Parathyroid adenoma (tissue), 2 donors: ENCODE measurements around the gene RASA2.

Experiments
- H2AFZ ChIP-seq: fragments of 300-600 bp; sonication (generic); one replicate; pipeline ENCODE4 v1.7.0; 2017; ENCODE audit warnings: antibody characterized with exemption, mild to moderate bottlenecking
- H3K27ac ChIP-seq: fragments of 300-600 bp; sonication (generic); one replicate; pipeline ENCODE4 v1.7.0; 2017
- H3K27me3 ChIP-seq: fragments of 300-600 bp; sonication (generic); one replicate; pipeline ENCODE4 v1.7.0; 2017; ENCODE audit warnings: low read length; ENCODE audit not compliant: control insufficient read depth, insufficient read depth
- H3K36me3 ChIP-seq: fragments of 300-600 bp; sonication (generic); one replicate; pipeline ENCODE4 v1.7.0; 2017; ENCODE audit warnings: low read length; ENCODE audit not compliant: control insufficient read depth, insufficient read depth
- H3K4me1 ChIP-seq: fragments of 300-600 bp; sonication (generic); one replicate; pipeline ENCODE4 v1.7.0; 2017; ENCODE audit warnings: control low read depth
- H3K4me2 ChIP-seq: fragments of 300-600 bp; sonication (generic); one replicate; pipeline ENCODE4 v1.7.0; 2017; ENCODE audit warnings: low read length
- H3K4me3 ChIP-seq: fragments of 300-600 bp; sonication (generic); one replicate; pipeline ENCODE4 v1.7.0; 2017; ENCODE audit warnings: low read depth, low read length
- H3K79me2 ChIP-seq: fragments of 300-600 bp; sonication (generic); one replicate; pipeline ENCODE4 v1.7.0; 2017; ENCODE audit warnings: control low read depth
- H3K9ac ChIP-seq: fragments of 300-600 bp; sonication (generic); one replicate; pipeline ENCODE4 v1.7.0; 2017; ENCODE audit warnings: mild to moderate bottlenecking
- H3K9me3 ChIP-seq: fragments of 300-600 bp; sonication (generic); one replicate; pipeline ENCODE4 v1.7.0; 2017; ENCODE audit warnings: low read length; ENCODE audit not compliant: control insufficient read depth
- TF ChIP-seq, protein P1 (sequence below): fragments of 300-600 bp; sonication (generic); IDR thresholded peaks from one replicate; pipeline ENCODE4 v1.7.0; 2017; ENCODE audit warnings: antibody characterized with exemption, mild to moderate bottlenecking
- donor health status: primary hyperparathyroidism.

RASA2 gene

DNA sequence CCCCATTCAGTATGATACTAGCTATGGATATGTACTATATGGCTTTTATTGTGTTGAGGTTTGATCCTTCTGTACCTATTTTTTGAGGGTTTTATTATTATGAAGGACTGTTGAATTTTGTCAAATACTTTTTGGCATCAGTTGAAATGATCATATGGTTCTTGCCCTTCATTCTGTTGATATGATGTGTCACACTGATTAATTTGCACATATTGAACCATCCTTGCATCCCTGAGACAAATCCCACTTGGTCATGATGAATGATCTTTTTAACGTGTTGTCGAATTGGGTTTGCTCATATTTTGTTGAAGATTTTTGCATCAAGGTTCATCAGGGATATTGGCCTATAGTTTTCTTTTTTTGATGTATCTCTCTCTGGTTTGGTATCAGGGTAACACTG is 61.0 kb downstream of the RASA2 start:
- Histone ChIP-seq H3K79me2 (peaks cover 9% of the 10 kb centered on the region), H3K4me1 (no peaks in the 10 kb centered on the region), H3K9me3 (no peaks in the 10 kb centered on the region), H3K9ac (no peak overlapping the region), H3K4me2 (no peak overlapping the region), H2AFZ (no peak overlapping the region), H3K27me3 (no peaks in the 10 kb centered on the region), H3K4me3 (no peak overlapping the region), H3K27ac (no peak overlapping the region), H3K36me3 (no peaks in the 10 kb centered on the region)
- TF ChIP-seq, protein P1, sequence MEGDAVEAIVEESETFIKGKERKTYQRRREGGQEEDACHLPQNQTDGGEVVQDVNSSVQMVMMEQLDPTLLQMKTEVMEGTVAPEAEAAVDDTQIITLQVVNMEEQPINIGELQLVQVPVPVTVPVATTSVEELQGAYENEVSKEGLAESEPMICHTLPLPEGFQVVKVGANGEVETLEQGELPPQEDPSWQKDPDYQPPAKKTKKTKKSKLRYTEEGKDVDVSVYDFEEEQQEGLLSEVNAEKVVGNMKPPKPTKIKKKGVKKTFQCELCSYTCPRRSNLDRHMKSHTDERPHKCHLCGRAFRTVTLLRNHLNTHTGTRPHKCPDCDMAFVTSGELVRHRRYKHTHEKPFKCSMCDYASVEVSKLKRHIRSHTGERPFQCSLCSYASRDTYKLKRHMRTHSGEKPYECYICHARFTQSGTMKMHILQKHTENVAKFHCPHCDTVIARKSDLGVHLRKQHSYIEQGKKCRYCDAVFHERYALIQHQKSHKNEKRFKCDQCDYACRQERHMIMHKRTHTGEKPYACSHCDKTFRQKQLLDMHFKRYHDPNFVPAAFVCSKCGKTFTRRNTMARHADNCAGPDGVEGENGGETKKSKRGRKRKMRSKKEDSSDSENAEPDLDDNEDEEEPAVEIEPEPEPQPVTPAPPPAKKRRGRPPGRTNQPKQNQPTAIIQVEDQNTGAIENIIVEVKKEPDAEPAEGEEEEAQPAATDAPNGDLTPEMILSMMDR, result no peak

DNA sequence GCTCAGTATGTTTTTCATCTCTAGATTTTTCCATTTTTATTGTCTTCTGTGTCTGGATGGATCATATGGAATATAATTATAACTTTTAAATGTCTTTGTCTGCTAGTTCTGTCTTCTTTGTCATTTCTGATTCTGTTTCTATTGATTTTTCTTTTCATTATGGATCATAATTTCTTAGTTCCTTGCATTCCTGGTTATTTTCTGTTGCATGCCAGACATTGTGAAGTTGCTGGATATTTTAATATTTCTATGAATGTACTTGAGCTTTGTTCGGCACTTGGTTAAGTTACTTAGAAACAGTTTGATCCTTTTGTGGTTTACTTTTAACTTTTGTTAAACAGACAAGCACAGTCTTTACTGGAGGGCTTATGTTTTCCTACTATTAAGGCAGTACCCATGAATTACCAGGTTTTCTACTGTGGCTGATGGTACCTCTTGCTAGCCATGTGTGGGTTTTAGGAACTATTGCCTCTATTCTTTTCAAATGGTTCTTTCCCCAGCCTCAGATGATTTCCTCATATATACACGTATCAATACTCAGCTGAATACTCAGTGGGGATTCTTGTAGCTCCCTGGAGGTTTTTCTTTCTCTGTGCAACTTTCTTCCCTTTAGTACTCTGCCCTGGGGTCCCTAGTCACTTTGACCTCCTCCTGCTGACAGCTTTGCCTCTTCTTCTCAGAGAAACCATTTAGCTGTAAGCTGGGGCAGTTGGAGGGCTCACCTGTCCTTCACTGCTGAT is 64.3 kb downstream of the RASA2 start:
- Histone ChIP-seq H3K27ac (no peak overlapping the region), H3K79me2 (peaks cover 2% of the 10 kb centered on the region), H3K4me3 (no peak overlapping the region), H3K9me3 (no peaks in the 10 kb centered on the region), H3K36me3 (no peaks in the 10 kb centered on the region), H3K4me1 (no peaks in the 10 kb centered on the region), H2AFZ (no peak overlapping the region), H3K4me2 (no peak overlapping the region), H3K9ac (no peak overlapping the region), H3K27me3 (no peaks in the 10 kb centered on the region)
- TF ChIP-seq, protein P1, result no peak

DNA sequence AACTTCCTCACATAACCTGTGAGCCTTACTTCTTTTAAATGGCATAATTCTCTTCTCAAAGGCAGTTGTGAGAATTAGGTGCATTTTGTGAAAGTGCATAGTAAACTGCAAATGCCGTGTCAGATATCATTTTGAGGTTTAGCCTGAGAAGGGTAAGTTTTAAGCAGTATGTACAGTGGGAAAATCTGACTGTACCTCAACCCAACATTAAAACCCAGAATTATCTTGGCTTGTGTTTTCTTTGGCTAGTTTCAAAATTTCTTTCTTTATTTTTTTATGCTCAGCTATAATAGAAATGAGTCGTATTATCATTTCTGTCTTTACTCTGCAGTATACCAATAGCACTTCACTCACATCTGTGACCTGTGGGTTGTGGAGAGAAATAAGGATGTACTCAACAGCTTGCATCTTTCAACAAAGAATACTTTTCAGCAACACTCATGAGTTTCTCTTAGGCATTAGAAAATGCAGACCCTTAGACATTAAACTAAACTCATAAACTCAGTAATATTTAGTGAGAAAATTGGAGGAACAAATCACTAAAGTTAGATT is 65.7 kb downstream of the RASA2 start:
- Histone ChIP-seq H3K79me2 (no peaks in the 10 kb centered on the region), H3K4me3 (no peak overlapping the region), H3K9ac (no peak overlapping the region), H3K4me2 (no peak overlapping the region), H3K27me3 (no peaks in the 10 kb centered on the region), H3K27ac (no peak overlapping the region), H3K9me3 (no peaks in the 10 kb centered on the region), H3K4me1 (no peaks in the 10 kb centered on the region), H3K36me3 (no peaks in the 10 kb centered on the region), H2AFZ (no peak overlapping the region)
- TF ChIP-seq, protein P1, result no peak

DNA sequence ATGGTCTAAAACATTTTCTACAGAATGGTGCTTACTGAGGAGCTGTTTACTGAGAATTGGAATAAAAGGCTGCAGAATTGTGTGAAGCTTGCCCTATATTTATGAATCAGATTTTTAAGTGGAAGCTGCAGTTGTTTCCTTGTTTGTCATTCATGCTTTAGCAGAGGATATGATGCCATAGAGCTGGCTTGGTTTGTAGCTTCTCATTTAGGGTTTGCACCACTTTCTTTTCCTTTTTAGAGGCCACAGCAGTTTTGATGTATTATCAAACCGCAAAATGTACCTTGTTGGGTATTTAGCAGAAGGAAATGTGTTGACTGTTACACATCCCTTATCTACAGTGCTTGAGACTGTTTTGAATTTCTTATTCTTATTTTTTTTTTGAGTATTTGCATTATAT is 66.2 kb downstream of the RASA2 start:
- no peak overlapping the region for H2AFZ ChIP-seq
- H3K9ac ChIP-seq, result no peak overlapping the region
- no peaks in the 10 kb centered on the region for H3K79me2 ChIP-seq
- H3K36me3 ChIP-seq, result no peaks in the 10 kb centered on the region
- H3K9me3 ChIP-seq, result no peaks in the 10 kb centered on the region
- no peaks in the 10 kb centered on the region for H3K4me1 ChIP-seq
- H3K4me2 ChIP-seq, result no peak overlapping the region
- H3K4me3 ChIP-seq, result no peak overlapping the region
- TF ChIP-seq, protein P1, result no peak
- H3K27ac ChIP-seq, result no peak overlapping the region
- H3K27me3 ChIP-seq, result no peaks in the 10 kb centered on the region

DNA sequence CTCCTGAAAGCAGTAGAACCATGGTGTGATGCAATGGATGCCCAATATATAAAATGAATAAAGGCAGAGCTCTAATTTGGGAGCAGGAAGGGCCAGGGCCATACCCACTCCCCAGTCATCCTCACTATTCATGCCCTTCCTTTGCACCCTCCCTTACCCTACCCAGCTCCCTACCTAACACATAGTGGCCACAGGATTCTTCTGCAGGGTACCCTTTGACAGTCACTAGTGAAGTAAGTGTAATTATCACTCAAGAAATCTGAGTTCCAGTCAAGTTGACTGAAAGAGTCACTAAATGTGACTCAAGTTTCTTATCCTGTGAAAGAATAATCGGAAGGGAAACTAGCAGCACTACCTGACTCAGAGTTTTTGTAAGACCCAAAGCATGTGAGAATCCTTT is 69.2 kb downstream of the RASA2 start:
- H3K4me1 ChIP-seq, result no peaks in the 10 kb centered on the region
- H3K27ac ChIP-seq, result no peak overlapping the region
- TF ChIP-seq, protein P1, result no peak
- H3K4me3 ChIP-seq, result no peak overlapping the region
- no peaks in the 10 kb centered on the region for H3K79me2 ChIP-seq
- no peak overlapping the region for H2AFZ ChIP-seq
- no peak overlapping the region for H3K9ac ChIP-seq
- no peaks in the 10 kb centered on the region for H3K36me3 ChIP-seq
- H3K27me3 ChIP-seq, result no peaks in the 10 kb centered on the region
- no peaks in the 10 kb centered on the region for H3K9me3 ChIP-seq
- H3K4me2 ChIP-seq, result no peak overlapping the region
